Measurements from ENCODE around the gene SGMS1. TPM values are rescaled to one million over a fixed set of nuclear protein-coding genes. Genes with fewer than 3 reads are reported as not detected.
A peak's percentile ranks its signal among the peaks of the same experiment; 100 is the strongest.

Gene SGMS1
- total and polyA plus RNA-seq, 4 experiments from 2014 or later = 10.0 to 33.0 (median 20.3) TPM

- peaks cover 22 to 51% (median 28%) of the 10 kb centered on the region in 4 donors for H3K4me1 Mint-ChIP-seq
- H3K27ac Mint-ChIP-seq = no peak overlapping the region
- POLR2A ChIA-PET (ENCODE audit: partially characterized antibody) = no interaction called here
Measured at GRCh38 chr10:50554995-50555568, 68.7 kb downstream of the SGMS1 start.

GRCh38 chr10:50554376-50554994 is 69.3 kb downstream of the SGMS1 start:
- H3K4me1 Mint-ChIP-seq = peaks cover 20 to 51% (median 28%) of the 10 kb centered on the region in 4 donors
- no peaks in the 10 kb centered on the region for H3K9me3 Mint-ChIP-seq
- H3K4me1 ChIP-seq (ENCODE audit: insufficient read depth, low read length) = peaks cover 8% of the 10 kb centered on the region
- H3K27me3 Mint-ChIP-seq = no peaks in the 10 kb centered on the region
- H3K27ac Mint-ChIP-seq = no peak overlapping the region
- no peaks in the 10 kb centered on the region for H3K9me3 ChIP-seq (ENCODE audit: control insufficient read depth in 1 of 2, low read length in 2 of 2)
- no peak overlapping the region for H3K27ac ChIP-seq (ENCODE audit: low read depth, low read length)
- POLR2A ChIA-PET (ENCODE audit: partially characterized antibody) = no interaction called here
- no peaks in the 10 kb centered on the region for H3K36me3 ChIP-seq (ENCODE audit: insufficient read depth, low read length)
- no peak for DNase-seq
- no peaks in the 10 kb centered on the region for H3K27me3 ChIP-seq (ENCODE audit: insufficient read depth, low read length)
- no peaks in the 10 kb centered on the region for H3K36me3 Mint-ChIP-seq
- CTCF ChIA-PET (ENCODE audit: partially characterized antibody) = interaction anchor here (0.7 to 3.4 kb wide), 3 partner anchors 9 to 99 kb away, joined by 3 to 26 read pairs (median 4); no protein-coding TSS in a partner anchor
- H3K4me3 Mint-ChIP-seq = no peak overlapping the region
- intact Hi-C loops (cut with micrococcal nuclease) = no loop called here
- H3K4me3 ChIP-seq (ENCODE audit: low read length in 2 of 2) = no peak overlapping the region

More at GRCh38 chr10:50554995-50555568, 68.7 kb downstream of the SGMS1 start:
- CTCF ChIA-PET (ENCODE audit: partially characterized antibody) = interaction anchor here (1.1 to 3.4 kb wide), 4 partner anchors 16 to 99 kb away, joined by 3 to 26 read pairs (median 6); no protein-coding TSS in a partner anchor
- peak in 1 of 5 donors; percentile 7 for DNase-seq
- Mint-ChIP-seq H3K27me3 (no peaks in the 10 kb centered on the region), H3K36me3 (no peaks in the 10 kb centered on the region), H3K9me3 (no peaks in the 10 kb centered on the region), H3K4me3 (no peak overlapping the region)
- no peak overlapping the region for H3K4me3 ChIP-seq (ENCODE audit: low read length in 2 of 2)
- no peaks in the 10 kb centered on the region for H3K36me3 ChIP-seq (ENCODE audit: insufficient read depth, low read length)
- intact Hi-C loops (cut with micrococcal nuclease) = loop anchor here (1.0 kb wide), 1 partner anchor 98 kb away; no protein-coding TSS in a partner anchor
- H3K27me3 ChIP-seq (ENCODE audit: insufficient read depth, low read length) = no peaks in the 10 kb centered on the region
- peaks cover 8% of the 10 kb centered on the region for H3K4me1 ChIP-seq (ENCODE audit: insufficient read depth, low read length)
- no peaks in the 10 kb centered on the region for H3K9me3 ChIP-seq (ENCODE audit: control insufficient read depth in 1 of 2, low read length in 2 of 2)
- H3K27ac ChIP-seq (ENCODE audit: low read depth, low read length) = no peak overlapping the region

- Histone ChIP-seq H3K27ac (ENCODE audit: low read depth, low read length) (no peak overlapping the region), H3K27me3 (ENCODE audit: insufficient read depth, low read length) (no peaks in the 10 kb centered on the region), H3K4me1 (ENCODE audit: insufficient read depth, low read length) (peaks cover 8% of the 10 kb centered on the region), H3K36me3 (ENCODE audit: insufficient read depth, low read length) (no peaks in the 10 kb centered on the region), H3K4me3 (ENCODE audit: low read length in 2 of 2) (no peak overlapping the region), H3K9me3 (ENCODE audit: control insufficient read depth in 1 of 2, low read length in 2 of 2) (no peaks in the 10 kb centered on the region)
- peaks cover 2 to 14% of the 10 kb centered on the region in 2 donors for H3K36me3 Mint-ChIP-seq
- peak overlapping the region in 3 of 7 donors; percentile 5 to 7 (median 6) for H3K27ac Mint-ChIP-seq
- peak; percentile 21 to 49 (median 32) for DNase-seq
- intact Hi-C loops (cut with micrococcal nuclease) = no loop called here
- ChIA-PET POLR2A (ENCODE audit: partially characterized antibody) (interaction anchor here (1.8 kb wide), 1 partner anchor 71 kb away, joined by 8 read pairs; the partner anchor contains the start of gene SGMS1), CTCF (ENCODE audit: partially characterized antibody) (interaction anchor here (0.7 to 3.4 kb wide), 11 partner anchors 8 to 108 kb away, joined by 3 to 26 read pairs (median 5); no protein-coding TSS in a partner anchor)
- H3K4me1 Mint-ChIP-seq = peaks cover 22 to 55% (median 35%) of the 10 kb centered on the region in 4 donors
- no peak overlapping the region for H3K4me3 Mint-ChIP-seq
- H3K27me3 Mint-ChIP-seq = no peaks in the 10 kb centered on the region
- peaks cover 0 to 4% (median 0%) of the 10 kb centered on the region in 8 donors for H3K9me3 Mint-ChIP-seq
Measured at GRCh38 chr10:50552771-50553535, 70.8 kb downstream of the SGMS1 start.

- H3K36me3 ChIP-seq (ENCODE audit: insufficient read depth, low read length) = no peaks in the 10 kb centered on the region
- Mint-ChIP-seq H3K36me3 (peaks cover 5 to 20% of the 10 kb centered on the region in 2 donors), H3K4me3 (no peak overlapping the region), H3K4me1 (peaks cover 26 to 55% (median 41%) of the 10 kb centered on the region in 4 donors), H3K27ac (peak overlapping the region in 1 of 7 donors; percentile 5), H3K27me3 (no peaks in the 10 kb centered on the region), H3K9me3 (peaks cover 0 to 6% (median 0%) of the 10 kb centered on the region in 8 donors)
- H3K27me3 ChIP-seq (ENCODE audit: insufficient read depth, low read length) = no peaks in the 10 kb centered on the region
- no peaks in the 10 kb centered on the region for H3K9me3 ChIP-seq (ENCODE audit: control insufficient read depth in 1 of 2, low read length in 2 of 2)
- intact Hi-C loops (cut with micrococcal nuclease) = no loop called here
- no peak overlapping the region for H3K4me3 ChIP-seq (ENCODE audit: low read length in 2 of 2)
- no peak for DNase-seq
- ChIA-PET CTCF (ENCODE audit: partially characterized antibody) (interaction anchor here (1.0 to 3.4 kb wide), 5 partner anchors 19 to 101 kb away, joined by 3 to 26 read pairs (median 8); no protein-coding TSS in a partner anchor), POLR2A (ENCODE audit: partially characterized antibody) (interaction anchor here (1.8 kb wide), 1 partner anchor 72 kb away, joined by 8 read pairs; the partner anchor contains the start of gene SGMS1)
- H3K4me1 ChIP-seq (ENCODE audit: insufficient read depth, low read length) = peaks cover 8% of the 10 kb centered on the region
- no peak overlapping the region for H3K27ac ChIP-seq (ENCODE audit: low read depth, low read length)
Measured at GRCh38 chr10:50552308-50552707, 71.4 kb downstream of the SGMS1 start.

GRCh38 chr10:50551894-50552293 is 71.9 kb downstream of the SGMS1 start:
- H3K36me3 Mint-ChIP-seq = peaks cover 5 to 24% of the 10 kb centered on the region in 2 donors
- H3K9me3 Mint-ChIP-seq = peaks cover 0 to 7% (median 0%) of the 10 kb centered on the region in 8 donors
- H3K9me3 ChIP-seq (ENCODE audit: control insufficient read depth in 1 of 2, low read length in 2 of 2) = no peaks in the 10 kb centered on the region
- POLR2A ChIA-PET (ENCODE audit: partially characterized antibody) = no interaction called here
- no peak for DNase-seq
- H3K4me3 Mint-ChIP-seq = no peak overlapping the region
- no peaks in the 10 kb centered on the region for H3K36me3 ChIP-seq (ENCODE audit: insufficient read depth, low read length)
- H3K4me1 Mint-ChIP-seq = peaks cover 26 to 60% (median 43%) of the 10 kb centered on the region in 4 donors
- CTCF ChIA-PET (ENCODE audit: partially characterized antibody) = interaction anchor here (1.0 kb wide), 1 partner anchor 100 kb away, joined by 3 read pairs; no protein-coding TSS in a partner anchor
- no peak overlapping the region for H3K27ac Mint-ChIP-seq
- no peak overlapping the region for H3K27ac ChIP-seq (ENCODE audit: low read depth, low read length)
- no peak overlapping the region for H3K4me3 ChIP-seq (ENCODE audit: low read length in 2 of 2)
- intact Hi-C loops (cut with micrococcal nuclease) = no loop called here
- H3K27me3 Mint-ChIP-seq = no peaks in the 10 kb centered on the region
- H3K27me3 ChIP-seq (ENCODE audit: insufficient read depth, low read length) = no peaks in the 10 kb centered on the region
- peaks cover 8% of the 10 kb centered on the region for H3K4me1 ChIP-seq (ENCODE audit: insufficient read depth, low read length)

- Histone ChIP-seq H3K36me3 (ENCODE audit: insufficient read depth, low read length) (no peaks in the 10 kb centered on the region), H3K27me3 (ENCODE audit: insufficient read depth, low read length) (no peaks in the 10 kb centered on the region), H3K4me3 (ENCODE audit: low read length in 2 of 2) (no peak overlapping the region), H3K27ac (ENCODE audit: low read depth, low read length) (no peak overlapping the region), H3K4me1 (ENCODE audit: insufficient read depth, low read length) (peaks cover 15% of the 10 kb centered on the region), H3K9me3 (ENCODE audit: control insufficient read depth in 1 of 2, low read length in 2 of 2) (no peaks in the 10 kb centered on the region)
- POLR2A ChIA-PET (ENCODE audit: partially characterized antibody) = interaction anchor here (1.1 kb wide), 1 partner anchor 9 kb away, joined by 3 read pairs; no protein-coding TSS in a partner anchor
- CTCF ChIA-PET (ENCODE audit: partially characterized antibody) = interaction anchor here (1.3 to 1.4 kb wide), 2 partner anchors 9 to 71 kb away, joined by 3 to 4 read pairs; no protein-coding TSS in a partner anchor
- peaks cover 0 to 7% (median 0%) of the 10 kb centered on the region in 8 donors for H3K9me3 Mint-ChIP-seq
- no peak overlapping the region for H3K27ac Mint-ChIP-seq
- H3K36me3 Mint-ChIP-seq = peaks cover 5 to 24% of the 10 kb centered on the region in 2 donors
- no peak overlapping the region for H3K4me3 Mint-ChIP-seq
- H3K4me1 Mint-ChIP-seq = peaks cover 24 to 59% (median 46%) of the 10 kb centered on the region in 4 donors
- H3K27me3 Mint-ChIP-seq = no peaks in the 10 kb centered on the region
- intact Hi-C loops (cut with micrococcal nuclease) = no loop called here
- no peak for DNase-seq
Measured at GRCh38 chr10:50550291-50550839, 73.4 kb downstream of the SGMS1 start.

All from CD4-positive, alpha-beta memory T cell (primary cell).